GM18511 (cell line): ENCODE results near the gene CMIP.
"Not testable (repeated sequence)": the region's sequence is repeated elsewhere in the genome, so short reads cannot be mapped to it uniquely, and the experiment has no call there.

Source experiments
- ATAC-seq: cut with Tn5 transposase; IDR thresholded peaks from one replicate; pipeline ENCODE4 v1.9.1; 2021; ENCODE audit warnings: mild to moderate bottlenecking, moderate library complexity; ENCODE audit not compliant: unreplicated experiment

The CMIP gene

DNA sequence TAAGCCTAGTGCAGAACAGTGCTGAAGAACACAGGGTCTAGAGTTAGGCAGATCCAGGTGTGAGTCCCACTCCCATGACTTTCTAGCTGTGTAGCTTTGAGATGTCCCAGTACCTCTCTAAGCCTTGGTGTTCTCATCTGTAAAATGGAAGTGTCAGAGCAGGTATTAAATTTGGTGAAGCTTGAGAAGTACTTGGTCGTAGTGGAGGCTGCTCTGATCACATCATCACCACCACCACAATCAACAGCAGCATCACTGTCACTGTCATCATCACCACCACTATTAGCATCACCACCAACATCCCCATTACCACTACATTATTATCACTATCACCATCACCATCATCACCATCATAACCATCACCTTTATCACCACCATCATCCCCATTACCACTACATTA, 132.1 kb downstream of the CMIP start:
- no peak for ATAC-seq

DNA sequence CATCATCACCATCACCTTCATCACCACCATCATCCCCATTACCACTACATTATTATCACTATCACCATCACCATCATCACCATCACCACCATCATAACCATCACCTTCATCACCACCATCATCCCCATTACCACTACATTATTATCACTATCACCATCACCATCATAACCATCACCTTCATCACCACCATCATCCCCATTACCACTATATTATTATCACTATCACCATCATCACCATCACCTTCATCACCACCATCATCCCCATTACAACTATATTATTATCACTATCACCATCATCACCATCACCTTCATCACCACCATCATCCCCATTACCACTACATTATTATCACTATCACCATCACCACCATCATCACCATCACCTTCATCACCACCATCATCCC, 132.7 kb downstream of the CMIP start:
- ATAC-seq: not testable (repeated sequence)

DNA sequence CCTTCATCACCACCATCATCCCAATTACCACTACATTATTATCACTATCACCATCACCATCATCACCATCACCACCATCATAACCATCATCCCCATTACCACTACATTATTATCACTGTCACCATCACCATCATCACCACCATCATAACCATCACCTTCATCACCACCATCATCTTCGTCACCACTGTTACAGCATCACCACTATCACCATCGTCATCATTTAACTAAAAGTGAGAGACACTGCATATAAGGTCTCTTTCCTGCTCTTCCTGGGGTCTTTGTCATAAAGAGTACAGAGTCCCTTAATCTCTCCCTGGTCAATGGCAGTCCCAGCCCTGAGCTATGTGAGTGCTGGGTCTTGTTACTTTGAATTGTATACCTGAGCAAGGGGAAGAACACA, 133.5 kb downstream of the CMIP start:
- ATAC-seq: no peak

DNA sequence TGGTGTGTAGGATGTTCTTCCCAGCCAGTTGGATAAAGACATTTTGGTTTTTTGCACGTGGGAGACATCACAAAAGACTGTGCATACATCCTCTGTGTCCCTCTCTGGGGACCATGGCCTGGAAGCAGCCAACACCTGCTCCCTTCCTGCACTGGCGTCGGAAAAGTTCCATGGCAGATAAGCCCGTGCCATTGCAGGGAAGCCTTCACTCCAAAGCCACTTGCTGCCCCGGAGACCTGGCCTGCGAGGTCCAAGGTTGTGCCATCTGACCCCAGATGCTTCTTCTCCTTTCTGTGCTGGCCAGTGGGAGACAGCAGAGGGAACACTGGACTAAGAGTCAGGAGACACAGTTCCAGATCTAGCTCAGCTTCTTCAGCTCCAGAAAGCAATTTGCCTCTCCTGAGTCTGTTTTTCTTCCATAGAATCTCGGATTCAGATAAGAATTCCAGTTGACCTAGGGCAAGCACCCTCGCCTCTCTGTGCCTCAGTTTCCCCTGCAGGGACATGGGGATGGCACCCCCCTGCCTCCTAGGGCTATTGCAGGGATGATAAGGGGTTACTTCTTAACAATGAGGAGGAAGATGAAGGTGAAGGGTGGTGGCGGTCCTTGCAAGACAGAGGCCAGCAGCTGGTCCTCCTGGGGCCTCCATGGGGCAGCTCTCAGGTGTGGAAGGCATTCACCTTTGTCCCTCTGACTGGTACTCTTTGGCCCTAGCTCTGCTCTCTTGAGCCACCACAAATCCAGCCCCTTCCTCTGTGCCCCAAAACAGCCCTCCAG, 134.2 kb downstream of the CMIP start:
- ATAC-seq: no peak

DNA sequence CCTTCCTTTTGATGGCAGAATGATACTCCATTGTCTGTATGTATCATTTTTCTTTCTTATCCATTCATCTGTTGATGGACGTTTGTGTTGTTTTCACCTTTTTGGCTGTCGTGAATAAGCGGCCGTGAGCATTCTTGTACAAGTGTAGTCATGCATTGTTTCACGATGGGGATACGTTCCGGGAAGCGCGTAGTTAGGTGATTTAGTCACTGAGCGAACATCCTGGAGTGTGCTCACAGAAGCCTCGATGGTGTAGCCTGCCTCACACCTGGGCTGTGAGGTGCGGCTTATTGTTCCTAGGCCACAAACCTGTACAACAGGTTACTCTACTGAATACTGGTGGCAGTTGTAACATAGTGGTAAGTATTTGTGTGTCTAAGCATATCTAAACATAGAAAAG, 136.5 kb downstream of the CMIP start:
- ATAC-seq: no peak

DNA sequence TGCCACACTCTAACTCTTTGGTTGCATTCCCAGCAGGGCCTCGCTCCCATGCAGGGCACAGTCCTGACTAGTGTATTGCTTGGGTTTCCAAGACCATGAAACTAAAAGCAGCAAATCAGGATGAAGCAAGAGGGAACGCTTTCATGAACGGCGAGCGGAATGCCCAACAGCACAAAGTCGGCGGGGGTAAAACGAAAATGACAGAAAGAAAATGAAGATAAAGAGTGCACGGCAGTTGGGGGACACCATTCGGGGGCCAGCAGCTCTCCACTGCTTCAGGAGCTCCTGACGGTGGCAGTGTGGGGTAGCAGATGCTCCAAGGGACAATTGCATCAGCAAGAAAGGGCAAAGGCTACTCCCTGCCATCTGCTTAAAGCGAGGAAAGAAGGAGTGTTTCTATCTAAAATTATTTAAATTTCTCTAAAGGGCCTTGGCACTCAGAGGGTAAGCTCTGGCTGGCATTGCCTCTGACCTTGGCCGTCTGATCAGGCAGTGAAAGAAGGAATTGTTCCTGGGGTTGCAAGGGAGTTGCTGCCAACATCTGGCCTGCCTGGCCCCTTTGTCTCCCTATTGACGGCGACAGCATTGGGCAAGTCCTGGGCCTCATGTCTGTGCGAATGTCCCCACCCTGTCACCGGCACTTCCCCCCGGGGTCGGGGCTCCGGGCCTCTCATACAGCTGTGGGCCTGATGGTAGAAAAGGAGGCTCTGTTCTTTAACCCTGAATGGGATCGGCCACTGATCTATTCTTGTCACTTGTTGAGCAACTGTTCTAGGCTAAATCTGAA, 138.2 kb downstream of the CMIP start:
- no peak for ATAC-seq

DNA sequence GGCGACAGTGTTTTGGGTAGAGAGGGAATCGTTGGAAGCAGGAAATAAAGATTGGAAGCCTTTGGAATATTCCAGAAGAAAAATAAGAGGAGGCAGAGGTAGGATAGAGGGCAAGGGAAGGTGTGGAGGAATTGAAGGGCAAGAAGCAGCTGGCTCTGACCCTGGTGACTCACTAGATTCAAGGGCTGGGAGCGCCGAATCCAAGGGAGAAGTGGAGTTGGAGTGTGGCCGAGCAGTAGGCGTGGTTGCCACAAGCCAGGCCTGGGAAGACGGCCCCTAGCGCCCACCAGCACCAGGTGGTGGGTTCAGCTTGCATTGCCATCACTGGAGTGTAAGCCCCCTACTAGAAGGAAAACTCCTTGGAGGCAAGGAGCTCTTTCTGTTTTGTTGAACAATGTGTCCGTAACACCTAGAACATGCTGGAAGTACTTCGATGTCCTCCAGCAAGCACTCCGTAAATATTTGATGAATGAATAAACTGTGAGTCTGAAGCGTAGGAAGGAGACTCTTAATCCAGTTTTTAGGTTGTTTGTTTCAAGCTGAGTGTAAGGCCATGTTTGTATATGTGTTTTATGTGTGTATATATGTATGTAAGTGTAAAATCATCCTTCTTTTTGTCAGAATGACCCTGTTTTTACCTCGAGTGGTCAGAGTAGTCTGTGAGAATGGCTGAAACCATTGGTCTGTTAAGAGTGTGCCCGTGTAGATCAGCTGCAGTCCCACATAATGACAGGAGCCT, 139.5 kb downstream of the CMIP start:
- ATAC-seq: no peak

DNA sequence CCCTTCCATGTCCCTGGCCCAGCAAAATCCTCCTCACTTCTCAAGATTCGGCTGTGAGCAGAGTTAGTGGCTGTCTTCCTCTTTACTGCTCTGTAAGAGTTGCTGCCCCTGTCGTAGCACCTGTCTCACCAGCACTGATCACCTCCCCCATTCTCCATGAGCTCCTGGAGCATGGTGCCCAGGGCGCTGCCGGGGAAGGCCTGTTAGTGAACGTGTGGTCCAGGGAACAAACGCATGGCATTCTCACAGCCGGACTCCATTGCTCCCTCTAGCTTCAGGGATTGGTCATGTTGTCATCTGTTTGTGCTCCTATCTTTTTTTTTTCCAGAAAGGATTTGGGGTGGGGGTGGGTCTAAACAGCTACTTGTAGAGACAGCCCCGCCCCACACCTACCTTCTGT, 141.2 kb downstream of the CMIP start:
- ATAC-seq: no peak

DNA sequence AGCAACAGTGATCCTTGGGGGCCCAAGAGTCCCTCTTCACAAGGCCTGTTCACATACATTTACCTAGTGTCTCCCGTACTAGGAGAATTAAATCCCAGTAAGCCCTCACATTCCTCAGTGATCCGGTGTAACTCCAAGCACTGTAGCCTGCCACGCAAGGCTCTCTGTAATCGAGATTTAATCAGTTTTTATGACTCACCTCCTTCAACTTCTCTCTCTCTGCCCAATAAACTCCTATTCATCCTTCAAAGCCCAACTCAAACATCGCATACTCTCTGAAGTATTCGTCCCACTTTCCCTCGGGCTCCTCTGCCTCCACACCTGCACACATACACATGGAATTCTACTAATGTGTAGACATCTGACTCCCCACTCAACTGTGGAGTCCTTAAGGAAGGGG, 141.8 kb downstream of the CMIP start:
- no peak for ATAC-seq

DNA sequence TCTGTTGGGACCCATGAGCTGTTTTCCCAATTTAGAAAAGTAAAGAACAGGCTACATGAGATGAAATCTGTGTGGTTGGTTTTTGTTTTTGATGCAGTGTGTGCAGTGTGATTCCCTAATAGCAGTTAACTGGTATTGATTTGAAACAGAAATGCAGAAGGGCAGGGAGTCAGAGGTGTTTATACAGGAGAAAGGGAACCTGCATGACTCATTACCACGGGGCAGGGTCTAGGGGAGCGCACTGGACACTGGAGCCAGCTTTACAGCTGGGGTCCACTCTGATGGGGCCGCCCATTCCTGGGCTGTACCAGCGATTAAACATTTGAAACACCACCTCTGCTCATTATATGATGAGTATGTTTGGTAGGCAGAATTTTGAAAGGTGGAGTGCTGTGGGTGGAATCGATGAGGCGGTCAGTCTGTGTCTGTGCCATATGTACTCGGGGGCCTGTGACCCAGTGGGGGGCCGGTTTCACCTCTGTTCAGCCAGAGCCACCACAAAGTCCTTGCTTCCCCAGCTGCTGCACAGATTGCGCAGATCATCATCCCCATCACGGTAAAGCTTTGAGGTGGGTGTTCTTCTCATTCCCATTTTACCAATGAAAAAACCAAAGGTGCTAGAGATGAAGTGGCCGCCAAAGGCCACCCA, 142.5 kb downstream of the CMIP start:
- ATAC-seq: no peak

DNA sequence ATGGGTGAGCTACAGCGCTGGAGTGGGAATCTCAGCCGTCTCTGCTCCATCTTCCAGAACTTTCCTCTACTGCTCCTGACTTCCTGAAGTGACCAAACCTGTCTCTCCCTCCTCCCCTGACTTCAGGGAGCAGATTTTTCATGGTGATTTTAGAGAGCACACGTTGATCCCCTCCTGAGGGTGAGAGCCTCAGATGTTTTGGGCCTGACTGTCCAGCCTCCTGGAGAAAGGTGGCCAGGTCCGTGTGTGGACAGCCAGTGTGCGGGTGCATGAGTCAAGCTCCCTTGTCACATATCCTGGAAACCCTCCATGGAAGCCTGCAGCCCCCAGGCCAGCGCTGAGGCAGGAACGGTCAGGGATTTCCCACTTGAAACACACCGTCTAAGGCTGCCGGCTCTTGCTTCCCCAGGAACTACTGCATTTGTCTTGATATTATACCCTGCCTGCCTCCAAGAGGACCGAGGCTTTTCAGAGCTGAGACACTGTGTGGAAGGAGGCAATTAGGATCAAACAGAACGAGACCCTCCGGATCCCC, 143.1 kb downstream of the CMIP start:
- no peak for ATAC-seq

DNA sequence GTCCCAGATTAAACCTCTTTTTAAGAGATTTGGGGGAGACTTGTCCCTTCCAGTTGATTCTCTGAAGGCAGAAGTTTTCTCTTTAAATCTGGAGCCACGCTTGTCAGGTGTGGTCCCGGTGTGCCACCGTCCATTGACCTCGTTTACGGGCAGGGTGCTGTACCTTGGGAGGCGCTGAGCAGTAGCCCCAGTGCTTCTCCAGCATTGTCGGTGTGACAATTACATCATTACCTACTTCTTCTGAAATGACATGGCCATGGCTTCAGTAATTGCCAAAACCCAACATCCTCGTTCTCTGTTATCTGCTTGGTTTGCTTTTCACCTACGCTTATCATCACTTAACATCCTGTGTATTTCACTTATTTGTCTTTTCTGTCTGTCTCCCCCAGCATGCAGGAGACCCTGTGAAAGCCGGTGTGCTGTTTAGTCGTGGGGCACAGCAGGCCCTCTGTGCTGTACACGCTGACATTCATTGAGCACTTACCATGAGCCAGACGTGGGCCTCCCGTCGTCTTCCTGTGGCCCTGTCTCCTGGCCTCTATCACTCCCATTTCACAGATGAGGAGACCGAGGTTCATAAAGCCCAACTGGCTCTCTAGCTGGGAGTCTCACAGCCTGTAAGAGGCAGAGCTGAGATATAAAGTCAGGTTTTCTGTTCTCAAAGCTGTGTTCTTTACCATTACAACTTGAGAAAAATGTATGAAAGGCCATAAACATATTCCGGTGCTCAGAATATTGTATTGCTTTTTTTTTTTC, 143.9 kb downstream of the CMIP start:
- no peak for ATAC-seq

DNA sequence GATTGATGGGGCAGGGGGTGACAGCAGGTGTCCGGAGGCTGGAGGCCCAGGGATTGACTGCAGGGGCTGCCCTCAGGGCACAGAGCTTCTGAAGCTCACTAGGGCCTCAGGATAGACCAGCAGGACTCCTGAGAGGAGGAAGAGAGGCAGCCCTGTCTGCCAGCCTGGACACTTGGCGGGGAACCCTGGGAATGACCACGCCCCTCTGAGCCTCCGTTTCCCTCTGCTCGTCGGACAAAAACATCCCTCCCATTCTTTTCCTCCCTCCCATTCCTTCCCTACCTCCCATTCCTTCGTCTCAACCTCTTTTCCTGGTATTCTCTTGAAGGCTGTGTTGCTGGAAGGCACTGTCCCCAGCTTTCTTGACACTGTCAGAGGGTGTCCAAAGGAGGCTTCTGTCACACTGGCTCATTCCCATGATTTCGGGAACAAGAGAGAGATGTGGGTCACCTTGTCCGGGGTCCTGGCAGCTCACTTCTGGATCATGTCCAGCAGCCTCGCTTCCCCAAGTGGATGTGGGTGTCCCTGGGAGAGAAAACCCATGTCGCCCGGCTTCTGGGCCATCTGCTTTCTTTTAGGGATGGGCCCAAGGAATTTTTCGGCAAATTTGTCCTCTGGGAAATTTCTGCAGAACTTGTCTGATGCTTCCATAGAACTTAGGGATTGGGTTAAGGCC, 145.5 kb downstream of the CMIP start:
- no peak for ATAC-seq

DNA sequence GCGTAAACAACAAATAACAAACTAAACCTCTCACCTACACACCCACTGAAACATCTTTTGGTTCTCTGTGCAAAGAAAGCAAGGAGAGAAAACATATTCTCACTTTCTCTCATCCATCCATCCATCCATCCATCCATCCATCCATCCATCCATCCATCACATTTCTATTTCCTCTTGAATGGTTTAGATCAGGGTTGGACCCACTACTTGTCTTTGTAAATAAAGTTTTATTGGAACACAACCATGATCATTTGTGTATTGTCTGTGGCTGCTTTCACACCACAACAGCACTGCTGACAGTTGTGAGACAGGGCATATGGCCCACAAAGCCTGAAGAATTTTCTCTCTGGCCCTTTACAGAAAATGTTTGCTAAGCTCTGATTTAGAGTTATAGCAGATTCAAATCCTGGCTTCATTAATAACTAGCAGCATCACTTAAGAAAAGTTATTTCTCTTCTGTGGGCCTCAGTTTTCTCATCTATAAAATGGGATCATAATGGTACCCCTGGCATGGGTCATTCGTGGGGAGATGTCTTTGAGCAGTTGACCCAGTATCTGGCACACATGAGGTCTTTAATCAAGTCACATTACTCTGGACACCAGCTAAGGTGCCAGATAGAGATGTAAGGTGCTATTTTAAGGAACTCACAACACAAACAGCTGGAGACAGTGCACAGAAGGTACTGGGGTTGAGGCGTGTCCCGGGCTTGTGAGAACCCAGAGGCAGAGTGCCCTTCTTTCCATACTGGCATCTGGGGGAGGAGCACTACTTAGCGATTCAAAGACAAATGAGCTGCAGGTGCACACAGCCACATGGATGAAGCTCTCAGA, 146.3 kb downstream of the CMIP start:
- ATAC-seq: no peak

DNA sequence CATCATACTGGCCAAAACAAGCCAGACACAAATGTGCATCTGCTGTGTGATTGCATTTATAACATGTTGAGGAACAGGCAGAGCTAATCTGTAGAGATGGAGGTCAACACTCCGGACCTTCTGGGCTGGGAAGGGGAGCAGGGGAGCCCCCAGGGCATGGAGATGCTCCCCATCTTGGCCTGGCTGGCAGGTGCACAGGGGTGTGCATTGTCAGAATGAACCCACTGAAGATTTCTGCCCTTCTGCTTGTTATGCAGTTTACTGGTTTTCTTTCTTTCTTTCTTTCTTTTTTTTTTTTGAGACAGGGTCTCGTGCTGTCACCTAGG, 146.9 kb downstream of the CMIP start:
- ATAC-seq: no peak

DNA sequence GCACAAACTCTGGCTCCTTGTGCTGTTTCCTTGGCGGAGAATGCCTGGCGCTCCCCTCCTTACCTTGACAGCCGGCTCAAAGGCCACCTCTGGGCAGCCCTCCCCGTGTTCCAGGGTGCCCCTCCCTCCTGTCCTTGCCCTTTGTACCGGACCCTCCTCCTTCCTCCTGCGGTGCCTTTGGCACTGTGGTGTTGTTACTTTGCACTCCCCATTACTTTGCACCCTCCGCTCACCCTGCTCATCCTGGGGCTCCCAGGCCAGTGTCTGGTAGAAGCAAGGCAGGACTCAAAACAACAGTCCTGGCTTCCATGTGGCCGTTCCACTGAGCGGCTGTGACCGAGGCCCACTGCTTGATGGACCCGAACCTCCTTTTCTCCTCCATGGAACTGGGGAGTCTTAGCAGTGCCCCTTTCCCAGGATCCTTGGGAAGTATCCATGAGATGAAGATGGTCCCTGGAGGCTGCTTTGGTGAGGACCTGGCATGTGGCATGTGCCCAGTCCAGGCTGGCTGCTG, 147.8 kb downstream of the CMIP start:
- ATAC-seq: no peak

DNA sequence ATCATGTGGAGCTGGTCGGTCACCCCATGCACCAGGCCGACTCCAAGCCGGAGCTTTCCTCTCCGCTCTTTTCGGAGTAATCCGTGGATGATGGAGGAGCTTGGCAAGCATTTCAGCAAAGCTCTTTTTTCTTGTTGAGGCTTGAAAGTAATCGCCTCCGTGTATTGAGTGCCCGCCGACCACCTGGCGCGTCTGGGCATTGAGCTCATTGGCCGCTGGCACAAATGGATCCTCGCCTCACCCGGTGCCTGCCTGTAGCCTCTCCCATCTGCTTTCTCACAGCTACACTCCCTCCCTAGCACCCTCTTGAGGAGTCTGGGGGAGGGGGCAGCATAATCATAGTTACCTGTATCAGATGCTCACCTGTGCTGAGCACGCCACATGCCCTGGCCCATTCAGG, 148.9 kb downstream of the CMIP start:
- ATAC-seq: no peak

DNA sequence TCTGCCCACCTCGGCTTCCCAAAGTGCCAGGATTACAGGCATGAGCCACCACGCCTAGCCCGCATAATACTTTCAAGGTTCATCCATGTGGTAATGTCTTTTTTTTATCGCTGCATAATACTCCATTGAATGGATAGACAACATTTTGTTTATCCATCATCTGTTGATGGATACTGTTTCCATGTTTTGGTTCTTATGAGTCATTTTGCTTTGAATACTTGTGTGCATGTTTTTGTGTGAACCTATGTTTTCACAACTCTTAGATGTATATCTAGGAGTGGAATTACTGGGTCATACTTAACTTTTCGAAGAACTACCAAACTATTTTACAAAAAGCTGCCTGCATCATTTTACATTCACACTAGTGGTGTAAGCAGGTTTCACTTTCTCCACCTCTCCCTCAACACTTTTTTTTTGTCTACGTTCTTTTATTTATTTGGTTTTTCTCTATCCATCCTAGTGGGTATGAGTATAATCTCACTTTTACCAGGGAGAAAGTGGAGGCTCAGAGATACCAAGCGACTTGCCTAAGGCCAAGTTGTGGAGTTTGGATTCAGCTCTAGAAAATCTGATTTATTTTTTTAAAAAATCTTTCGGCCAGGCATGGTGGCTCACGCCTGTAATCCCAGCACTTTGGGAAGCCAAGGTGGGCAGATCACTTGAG, 151.2 kb downstream of the CMIP start:
- no peak for ATAC-seq
